Upper lobe of left lung (tissue), 4 donors: ENCODE data around the gene DZIP1L.

ENCODE experiments used
- POLR2A ChIP-seq, 4 donors: fragments of 450-650 bp; IDR thresholded peaks; one replicate each; pipeline ENCODE4 v1.5.1; 2016 to 2017; ENCODE audit warnings: antibody characterized with exemption in 4 of 4, mild to moderate bottlenecking in 2 of 4
- TF ChIP-seq, protein P1 (sequence below), 6 experiments: fragments of 450-650 bp in 4 of 6; fragments of 200-600 bp in 2 of 6; sonication (generic) in 2 of 6; IDR thresholded peaks; one replicate each; pipeline ENCODE4 v1.5.1; 2016 to 2019; ENCODE audit warnings: antibody characterized with exemption in 6 of 6

DNA sequence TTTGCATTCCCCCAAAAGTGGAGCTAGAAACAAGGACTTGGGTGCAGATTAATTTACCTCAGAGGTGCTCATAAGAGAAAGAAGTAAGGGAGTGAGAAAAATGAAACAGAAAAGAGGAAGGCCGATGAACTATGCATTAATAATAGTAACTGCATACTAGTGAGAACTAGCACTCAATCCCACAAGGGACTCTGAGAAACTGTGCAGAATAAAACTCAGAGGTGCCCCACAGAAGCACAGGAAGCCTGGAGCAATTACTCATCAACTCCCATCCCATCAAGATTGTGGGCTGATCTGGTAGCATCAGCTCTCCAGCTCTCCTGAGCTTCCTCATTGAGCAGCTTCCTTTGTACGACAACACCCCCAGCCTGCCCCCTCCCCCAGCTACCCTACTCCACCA lies 54.6 kb downstream of the DZIP1L start:
- no peak for TF ChIP-seq POLR2A (IDR thresholded peaks at IDR 0.05)
- TF ChIP-seq, protein P1, sequence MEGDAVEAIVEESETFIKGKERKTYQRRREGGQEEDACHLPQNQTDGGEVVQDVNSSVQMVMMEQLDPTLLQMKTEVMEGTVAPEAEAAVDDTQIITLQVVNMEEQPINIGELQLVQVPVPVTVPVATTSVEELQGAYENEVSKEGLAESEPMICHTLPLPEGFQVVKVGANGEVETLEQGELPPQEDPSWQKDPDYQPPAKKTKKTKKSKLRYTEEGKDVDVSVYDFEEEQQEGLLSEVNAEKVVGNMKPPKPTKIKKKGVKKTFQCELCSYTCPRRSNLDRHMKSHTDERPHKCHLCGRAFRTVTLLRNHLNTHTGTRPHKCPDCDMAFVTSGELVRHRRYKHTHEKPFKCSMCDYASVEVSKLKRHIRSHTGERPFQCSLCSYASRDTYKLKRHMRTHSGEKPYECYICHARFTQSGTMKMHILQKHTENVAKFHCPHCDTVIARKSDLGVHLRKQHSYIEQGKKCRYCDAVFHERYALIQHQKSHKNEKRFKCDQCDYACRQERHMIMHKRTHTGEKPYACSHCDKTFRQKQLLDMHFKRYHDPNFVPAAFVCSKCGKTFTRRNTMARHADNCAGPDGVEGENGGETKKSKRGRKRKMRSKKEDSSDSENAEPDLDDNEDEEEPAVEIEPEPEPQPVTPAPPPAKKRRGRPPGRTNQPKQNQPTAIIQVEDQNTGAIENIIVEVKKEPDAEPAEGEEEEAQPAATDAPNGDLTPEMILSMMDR (IDR thresholded peaks at IDR 0.05) = no peak
